GM19099 (cell line): ENCODE data around the gene MAPT.

Experiments used
- POLR2A ChIP-seq: IDR thresholded peaks from 3 replicates; pipeline ENCODE4 v1.6.1; 2011; ENCODE audit warnings: low read depth; ENCODE audit not compliant: insufficient read length; ENCODE audit errors: extremely low read depth

Gene MAPT

GRCh38 chr17:46024590-46024989 lies 130.2 kb downstream of the MAPT start:
- TF ChIP-seq POLR2A, result no peak

GRCh38 chr17:46025060-46025459 lies 130.7 kb downstream of the MAPT start:
- no peak for TF ChIP-seq POLR2A

GRCh38 chr17:46025510-46026165 lies 131.3 kb downstream of the MAPT start:
- TF ChIP-seq POLR2A, result no peak

- TF ChIP-seq POLR2A, result no peak
Observed at GRCh38 chr17:46026166-46027047, 132.1 kb downstream of the MAPT start.

- TF ChIP-seq POLR2A, result no peak
Observed at GRCh38 chr17:46027048-46027975, 133.0 kb downstream of the MAPT start.

GRCh38 chr17:46027976-46028325 lies 133.6 kb downstream of the MAPT start:
- TF ChIP-seq POLR2A, result no peak

- TF ChIP-seq POLR2A, result no peak
Observed at GRCh38 chr17:46028374-46028773, 134.0 kb downstream of the MAPT start.

GRCh38 chr17:46028981-46029565 lies 134.7 kb downstream of the MAPT start:
- no peak for TF ChIP-seq POLR2A

GRCh38 chr17:46029627-46030026 lies 135.3 kb downstream of the MAPT start:
- TF ChIP-seq POLR2A, result no peak

- TF ChIP-seq POLR2A, result no peak
Observed at GRCh38 chr17:46030752-46031151, 136.4 kb downstream of the MAPT start.

GRCh38 chr17:46031440-46031839 lies 137.1 kb downstream of the MAPT start:
- TF ChIP-seq POLR2A, result no peak

GRCh38 chr17:46031920-46032319 lies 137.6 kb downstream of the MAPT start:
- no peak for TF ChIP-seq POLR2A

GRCh38 chr17:46032909-46033308 lies 138.6 kb downstream of the MAPT start:
- TF ChIP-seq POLR2A, result no peak

- no peak for TF ChIP-seq POLR2A
Observed at GRCh38 chr17:46033392-46033791, 139.0 kb downstream of the MAPT start.
